GM12875 (cell line): ENCODE measurements around the gene LTK.

ENCODE experiments used
- H3K4me3 ChIP-seq: one replicate; pipeline ENCODE4 v1.5.1; 2011; ENCODE audit warnings: low read depth, low read length, control low read depth
- CTCF ChIP-seq: IDR thresholded peaks from 2 replicates; pipeline ENCODE4 v1.5.1; 2011; ENCODE audit warnings: low read depth, mild to moderate bottlenecking, control low read depth, inconsistent platforms, low read length, moderate library complexity, borderline replicate concordance; ENCODE audit not compliant: insufficient read depth

The LTK gene

GRCh38 chr15:41558400-41559238 lies 45.0 kb upstream of the LTK start, which contains the start of gene TYRO3:
TSS of gene TYRO3 (plus strand) at chr15:41559212. CDS start at chr15:41559258, 46 bp downstream.
- H3K4me3 ChIP-seq: peak within 1 kb of the TSS; percentile 34

GRCh38 chr15:41557673-41558399 lies 44.2 kb upstream of the LTK start:
- no peak overlapping the region for H3K4me3 ChIP-seq

More at GRCh38 chr15:41558400-41559238, 45.0 kb upstream of the LTK start, which contains the start of gene TYRO3:
- TF ChIP-seq CTCF: 0 out of 2 replicates have a peak, but pooled peaks have one; percentile 5

GRCh38 chr15:41556677-41557076 lies 43.0 kb upstream of the LTK start:
- H3K4me3 ChIP-seq: no peak overlapping the region
- no peak for TF ChIP-seq CTCF

More at GRCh38 chr15:41557673-41558399, 44.2 kb upstream of the LTK start:
- peak; percentile 77 for TF ChIP-seq CTCF

GRCh38 chr15:41554915-41555314 lies 41.3 kb upstream of the LTK start:
- TF ChIP-seq CTCF: no peak
- H3K4me3 ChIP-seq: no peak overlapping the region

GRCh38 chr15:41554343-41554742 lies 40.7 kb upstream of the LTK start:
- TF ChIP-seq CTCF: no peak
- no peak overlapping the region for H3K4me3 ChIP-seq

- no peak overlapping the region for H3K4me3 ChIP-seq
- no peak for TF ChIP-seq CTCF
These were observed 40.1 kb upstream of the LTK start for GRCh38 chr15:41553731-41554130.
